ENCODE results near the gene NUTM2A.
"Not testable (repeated sequence)": the region's sequence is repeated elsewhere in the genome, so short reads cannot be mapped to it uniquely, and the experiment has no call there.

The NUTM2A gene

GRCh38 chr10:87248818-87249353, 23.6 kb downstream of the NUTM2A start:
- not testable (repeated sequence) for DNase-seq (ENCODE audit: extremely low read depth in 1 of 2, low read depth in 1 of 2)

- DNase-seq (ENCODE audit: extremely low read depth in 1 of 2, low read depth in 1 of 2) = not testable (repeated sequence)
These were observed 55.6 kb downstream of the NUTM2A start for GRCh38 chr10:87280749-87281392.
